Superior temporal gyrus (tissue), 1 donor: ENCODE data around the gene SALL1.

Experiments used
- DNase-seq: peaks from one replicate; pipeline ENCODE4 v3.0.0-alpha.2; 2016; ENCODE audit errors: extremely low spot score

The SALL1 gene

GRCh38 chr16:51156807-51157200 is 5.7 kb upstream of the SALL1 start:
- DNase-seq: no peak

- no peak for DNase-seq
Observed at GRCh38 chr16:51155820-51156806, 5.0 kb upstream of the SALL1 start.

- DNase-seq: no peak
Observed at GRCh38 chr16:51155199-51155607, 4.1 kb upstream of the SALL1 start.

- no peak for DNase-seq
Observed at GRCh38 chr16:51154271-51155171, 3.5 kb upstream of the SALL1 start.

- DNase-seq: no peak
Observed at GRCh38 chr16:51153577-51154031, 2.5 kb upstream of the SALL1 start.

GRCh38 chr16:51152691-51153576 is 1.9 kb upstream of the SALL1 start:
- peak; percentile 67 for DNase-seq

- peak; percentile 86 for DNase-seq
Observed at GRCh38 chr16:51151961-51152663, 1.0 kb upstream of the SALL1 start.

- peak; percentile 87 for DNase-seq
Observed at GRCh38 chr16:51151435-51151960, 428 bp upstream of the SALL1 start.

- DNase-seq: no peak
Observed at GRCh38 chr16:51150165-51150887, 744 bp downstream of the SALL1 start.

- no peak for DNase-seq
Observed at GRCh38 chr16:51149721-51150164, 1.3 kb downstream of the SALL1 start.

- DNase-seq: peak; percentile 65
Observed at GRCh38 chr16:51149251-51149661, 1.8 kb downstream of the SALL1 start.

GRCh38 chr16:51148678-51149228 is 2.3 kb downstream of the SALL1 start:
- DNase-seq: no peak

GRCh38 chr16:51147776-51148677 is 3.0 kb downstream of the SALL1 start:
- peak; percentile 56 for DNase-seq

GRCh38 chr16:51146256-51146924 is 4.7 kb downstream of the SALL1 start:
- DNase-seq: peak; percentile 81

GRCh38 chr16:51144203-51144602 is 6.9 kb downstream of the SALL1 start:
- peak; percentile 54 for DNase-seq

- peak; percentile 50 for DNase-seq
Observed at GRCh38 chr16:51143196-51143977, 7.7 kb downstream of the SALL1 start.

- no peak for DNase-seq
Observed at GRCh38 chr16:51141541-51141940, 9.5 kb downstream of the SALL1 start.
